NCI-H510A treated with DMSO at 0.1 percent for 48 hours (cell line): ENCODE measurements around the gene EDDM3A.
"Not testable (repeated sequence)": the region's sequence is repeated elsewhere in the genome, so short reads cannot be mapped to it uniquely, and the experiment has no call there.

ENCODE experiments used
- DNase-seq: peaks from one replicate; lab custom pipeline; 2025; lab: John Stamatoyannopoulos, UW

EDDM3A gene, protein sequence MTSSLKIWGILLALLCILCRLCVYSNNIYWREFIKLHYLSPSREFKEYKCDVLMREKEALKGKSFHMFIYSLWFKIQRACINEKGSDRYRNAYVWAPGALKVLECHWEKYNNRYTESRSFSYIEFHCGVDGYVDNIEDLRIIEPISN

GRCh38 chr14:20745571-20746358 lies at the start of gene EDDM3A:
Gene EDDM3A, plus strand, starts transcription at chr14:20745887. Its CDS starts 1,694 bp downstream, at chr14:20747581.
- DNase-seq = no peak

GRCh38 chr14:20696764-20697163 lies 48.9 kb upstream of the EDDM3A start:
- no peak for DNase-seq

DNA sequence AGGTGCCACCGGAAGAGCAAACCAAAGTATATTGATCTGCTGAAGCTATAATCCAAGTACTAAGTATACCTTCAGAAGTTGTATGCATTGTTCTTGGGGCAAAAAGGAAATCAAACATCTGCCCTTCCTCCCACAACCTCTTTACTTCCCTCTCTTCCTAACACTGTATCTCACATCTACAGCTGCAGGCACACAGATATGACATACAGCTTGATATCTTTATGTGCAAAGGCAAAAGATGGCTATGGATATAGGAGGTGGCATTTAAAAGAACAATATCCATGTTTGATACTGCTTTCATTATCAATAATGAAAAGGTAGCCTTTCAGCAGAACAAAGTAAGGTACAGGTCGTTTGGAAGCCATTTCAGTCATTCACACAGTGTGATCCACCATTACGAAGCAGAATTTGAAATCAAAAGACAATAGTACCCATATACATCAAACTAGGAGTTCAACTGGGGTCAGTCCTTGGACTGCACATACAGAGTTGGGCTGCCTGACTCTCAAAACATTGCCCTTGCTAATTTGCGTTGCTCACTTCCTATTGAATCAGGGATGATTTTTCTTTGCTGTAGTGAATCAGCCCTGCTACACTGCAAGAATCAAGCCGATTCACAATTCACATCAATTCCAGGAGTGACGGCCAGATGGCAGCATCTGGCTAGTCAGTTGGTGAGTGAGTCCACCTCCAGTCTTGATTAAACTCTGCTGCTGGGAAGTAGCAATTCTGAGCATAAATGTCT lies 48.2 kb upstream of the EDDM3A start:
- DNase-seq = no peak

- no peak for DNase-seq
Measured at GRCh38 chr14:20698018-20698329, 47.7 kb upstream of the EDDM3A start.

DNA sequence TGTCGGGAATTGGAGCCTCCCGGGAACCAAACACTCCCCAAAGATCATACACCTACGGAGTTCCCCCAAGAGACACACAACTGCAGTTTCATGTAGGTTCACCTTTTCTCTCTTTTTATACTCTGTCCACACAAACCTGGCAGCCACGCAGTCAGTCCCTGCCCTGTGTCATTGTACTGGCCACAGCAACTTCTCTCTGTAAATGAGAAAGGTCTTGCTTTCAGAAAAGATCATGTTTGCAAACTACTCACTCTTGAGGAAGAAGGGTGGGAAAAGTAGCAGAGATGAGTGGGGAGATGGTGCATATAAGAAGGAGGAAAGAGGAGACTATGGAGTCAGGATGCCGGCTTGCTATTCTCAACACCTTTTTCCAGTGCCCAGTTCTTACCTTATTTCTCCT lies 46.8 kb upstream of the EDDM3A start:
- DNase-seq = no peak

DNA sequence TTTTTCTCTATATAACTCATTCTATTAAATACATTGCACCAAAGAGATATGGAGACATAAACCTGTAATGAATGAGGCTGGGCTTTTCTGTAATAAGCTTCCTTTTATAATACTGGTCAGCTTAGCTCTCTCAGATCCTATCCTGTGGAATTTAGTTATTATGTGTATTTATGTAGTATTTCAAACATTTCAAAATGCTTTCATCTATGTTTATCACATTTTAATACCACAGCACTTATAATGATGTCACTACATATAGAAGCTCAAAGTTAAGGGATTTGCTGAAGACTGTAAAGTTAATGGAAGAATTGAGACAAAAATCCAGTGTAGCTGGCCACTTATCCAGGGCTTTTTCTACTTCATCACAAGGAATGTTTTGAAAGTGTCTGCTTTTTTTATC lies 45.8 kb upstream of the EDDM3A start:
- no peak for DNase-seq

GRCh38 chr14:20700965-20701364 lies 44.7 kb upstream of the EDDM3A start:
- not testable (repeated sequence) for DNase-seq

- DNase-seq = no peak
Measured at GRCh38 chr14:20706657-20707355, 38.9 kb upstream of the EDDM3A start.

GRCh38 chr14:20707622-20708021 lies 38.1 kb upstream of the EDDM3A start:
- DNase-seq = no peak

DNA sequence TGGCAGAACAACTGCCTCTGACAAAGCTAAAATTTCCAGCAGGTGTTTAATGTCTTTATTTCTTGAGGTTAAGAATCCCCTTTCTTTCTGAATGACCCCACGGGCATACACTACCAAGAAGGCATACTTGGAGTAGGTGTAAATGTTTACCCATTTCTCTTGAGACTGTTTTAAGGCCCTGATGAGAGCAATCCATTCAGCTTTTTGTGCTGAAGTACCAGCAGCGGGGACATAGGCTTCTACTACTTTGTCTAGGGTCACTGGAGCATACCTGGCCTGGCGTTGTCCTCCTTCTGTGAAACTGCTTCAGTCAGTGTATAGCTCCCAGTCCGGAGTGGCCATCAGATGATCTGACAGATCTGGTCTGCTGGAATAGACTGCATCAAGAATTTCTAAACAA lies 34.4 kb upstream of the EDDM3A start:
- DNase-seq = no peak

DNA sequence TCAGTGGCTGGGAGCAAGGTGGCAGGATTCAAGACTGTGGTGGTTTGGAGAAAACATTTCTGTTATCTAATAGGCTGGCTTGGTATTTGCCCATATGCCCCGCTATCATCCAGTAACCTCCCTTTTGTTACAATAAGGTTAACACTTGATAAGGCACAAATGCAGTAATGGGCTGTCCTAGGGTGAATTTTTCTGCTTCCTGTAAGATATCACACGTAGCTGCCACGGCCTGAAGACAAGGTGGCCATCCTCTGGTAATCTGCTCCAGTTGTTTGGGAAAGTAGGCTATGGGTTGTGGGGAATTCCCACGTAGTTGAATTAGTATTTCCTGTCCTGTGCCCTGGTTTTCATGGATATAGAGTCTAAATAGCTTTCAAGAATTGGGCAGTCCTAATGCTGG lies 34.0 kb upstream of the EDDM3A start:
- DNase-seq = no peak

GRCh38 chr14:20712904-20713303 lies 32.8 kb upstream of the EDDM3A start:
- no peak for DNase-seq

- no peak for DNase-seq
Measured at GRCh38 chr14:20714593-20715250, 31.0 kb upstream of the EDDM3A start.

GRCh38 chr14:20719777-20720176 lies 25.9 kb upstream of the EDDM3A start:
- DNase-seq = no peak

DNA sequence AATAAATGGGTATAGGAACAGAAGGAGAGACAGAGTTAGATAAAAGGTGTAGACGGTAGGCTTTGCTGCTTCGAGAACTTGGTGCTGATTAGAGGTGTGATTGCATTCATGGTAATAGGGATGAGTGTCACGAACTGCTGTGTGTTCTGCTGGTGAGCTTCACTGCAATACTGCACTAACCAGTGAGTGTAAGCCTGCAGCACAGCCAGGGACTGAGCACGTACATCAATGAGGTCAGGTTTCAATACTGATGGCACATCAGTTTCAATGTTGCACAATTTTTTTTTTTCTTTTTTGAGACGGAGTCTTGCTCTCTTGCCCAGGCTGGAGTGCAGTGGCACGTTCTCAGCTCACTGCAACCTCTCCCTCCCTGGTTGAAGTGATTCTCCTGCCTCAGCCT lies 24.9 kb upstream of the EDDM3A start:
- DNase-seq = no peak

GRCh38 chr14:20722016-20722415 lies 23.7 kb upstream of the EDDM3A start:
- DNase-seq = no peak

DNA sequence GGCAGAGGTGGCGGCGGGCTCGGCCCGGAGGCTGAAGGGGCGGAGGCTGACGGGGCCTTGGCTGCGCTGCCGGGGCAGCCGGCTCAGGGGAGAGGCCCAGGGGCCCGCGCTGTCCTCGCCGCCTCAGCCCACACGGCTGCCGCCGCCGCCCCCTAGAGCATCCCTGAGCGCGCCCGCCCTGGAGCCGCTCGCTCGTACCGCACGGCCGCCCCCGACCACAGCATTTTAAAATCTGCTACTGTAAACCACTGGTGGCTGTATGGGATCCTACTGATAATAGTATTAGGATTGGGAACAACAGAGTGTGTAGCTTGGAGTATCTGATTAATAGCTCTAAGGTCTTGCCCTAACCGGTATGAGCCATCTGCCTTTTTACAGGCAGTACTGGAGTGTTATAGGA lies 22.2 kb upstream of the EDDM3A start:
- DNase-seq = no peak

GRCh38 chr14:20726121-20726520 lies 19.6 kb upstream of the EDDM3A start:
- DNase-seq = not testable (repeated sequence)

GRCh38 chr14:20726531-20726930 lies 19.2 kb upstream of the EDDM3A start:
- no peak for DNase-seq

DNA sequence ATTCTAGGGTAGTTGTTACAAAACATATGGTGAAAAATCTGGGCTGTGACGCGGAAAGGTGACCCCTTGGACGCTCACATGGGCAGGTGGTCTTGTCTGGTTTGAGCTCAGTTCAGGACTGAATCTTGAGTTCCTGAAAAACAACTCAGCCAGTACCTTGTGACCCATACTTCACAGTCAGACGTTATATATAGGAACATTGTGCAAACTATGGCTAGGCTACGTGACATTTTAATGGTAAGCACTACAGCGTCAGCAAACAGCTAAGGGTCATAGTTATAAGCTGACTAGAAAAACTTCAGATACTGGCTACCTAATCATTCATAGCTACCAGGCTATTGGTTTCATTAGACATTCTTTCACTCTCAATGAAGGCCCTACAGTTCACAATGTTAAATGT lies 14.8 kb upstream of the EDDM3A start:
- DNase-seq = no peak

GRCh38 chr14:20732477-20732876 lies 13.2 kb upstream of the EDDM3A start:
- no peak for DNase-seq

DNA sequence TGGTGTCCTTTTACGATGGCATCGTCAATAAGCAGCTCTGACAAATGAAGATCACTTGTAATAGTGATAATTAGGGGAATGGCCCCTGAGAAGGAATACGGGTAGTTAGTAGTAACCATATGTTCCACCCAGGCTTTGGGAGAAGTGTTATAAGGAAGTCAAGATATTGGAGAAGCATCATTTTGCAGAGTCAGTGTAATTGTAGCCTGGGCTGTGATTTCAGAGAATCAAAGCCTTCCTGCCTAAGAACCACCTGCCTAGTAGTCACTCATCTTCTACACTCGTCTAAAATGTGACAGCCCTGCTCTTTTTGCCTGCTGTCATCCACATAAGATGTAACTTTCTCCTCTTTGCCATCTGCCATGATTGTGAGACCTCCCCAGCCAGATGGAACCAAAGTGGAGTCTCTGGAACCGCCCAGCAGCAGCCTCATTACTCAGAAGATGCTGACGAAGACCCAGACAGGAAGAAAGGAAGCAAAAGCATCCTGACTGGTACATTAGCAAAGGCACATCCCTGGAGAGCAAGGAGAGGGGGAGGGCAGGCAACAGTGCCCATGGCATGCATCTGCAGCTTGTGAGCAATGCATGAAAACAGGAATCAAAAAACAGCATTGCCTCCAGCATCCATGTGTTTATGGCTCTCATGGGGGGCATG lies 12.6 kb upstream of the EDDM3A start:
- DNase-seq = no peak
